GM12878 (cell line): ENCODE measurements around the gene SLC9C1. TPM values are rescaled to one million over a fixed set of nuclear protein-coding genes. Genes with fewer than 3 reads are reported as not detected.

Source experiments
- ATF7 ChIP-seq: fragments of 450-650 bp; IDR thresholded peaks from 2 replicates; pipeline ENCODE4 v1.6.1; 2016; ENCODE audit warnings: low read depth, mild to moderate bottlenecking
- BHLHE40 ChIP-seq, 2 experiments: fragments of 450-650 bp in 1 of 2; IDR thresholded peaks; 2 replicates each; pipeline ENCODE4 v1.6.1; 2011 to 2017; ENCODE audit warnings: low read depth in 2 of 2, borderline replicate concordance in 1 of 2, improper control_type of control experiment in 1 of 2, low read length in 1 of 2, mild to moderate bottlenecking in 1 of 2
- CREM ChIP-seq: IDR thresholded peaks from 2 replicates; pipeline ENCODE4 v1.6.1; 2014; ENCODE audit warnings: antibody characterized with exemption, low read depth
- ETV6 ChIP-seq, 2 experiments: fragments of 450-650 bp in 1 of 2; IDR thresholded peaks in 1 of 2; conservative IDR thresholded peaks in 1 of 2; 2 replicates each; pipeline ENCODE4 v1.6.1; 2014; ENCODE audit warnings: antibody characterized with exemption in 1 of 2, borderline replicate concordance in 1 of 2, low read depth in 1 of 2, mild to moderate bottlenecking in 1 of 2, moderate library complexity in 1 of 2
- JUNB ChIP-seq: IDR thresholded peaks from 2 replicates; pipeline ENCODE4 v1.6.1; 2016; ENCODE audit warnings: antibody characterized with exemption, mild to moderate bottlenecking
- KLF5 ChIP-seq: fragments of 450-650 bp; IDR thresholded peaks from 2 replicates; pipeline ENCODE4 v1.6.1; 2014; ENCODE audit warnings: mild to moderate bottlenecking; ENCODE audit not compliant: partially characterized antibody
- MTA2 ChIP-seq: fragments of 450-650 bp; IDR thresholded peaks from 2 replicates; pipeline ENCODE4 v1.6.1; 2016; ENCODE audit warnings: low read depth, mild to moderate bottlenecking, moderate library complexity
- MXI1 ChIP-seq: fragments of 150-350 bp; IDR thresholded peaks from 2 replicates; pipeline ENCODE4 v1.6.1; 2011; ENCODE audit warnings: low read depth, mild to moderate bottlenecking, inconsistent platforms, low read length, improper control_type of control experiment
- MYB ChIP-seq: fragments of 150-350 bp; IDR thresholded peaks from 2 replicates; pipeline ENCODE4 v1.6.1; 2014; ENCODE audit warnings: mild to moderate bottlenecking, low read depth, low read length, borderline replicate concordance
- NBN ChIP-seq: fragments of 450-650 bp; IDR thresholded peaks from 2 replicates; pipeline ENCODE4 v1.6.1; 2016
- PAX5 ChIP-seq: IDR thresholded peaks from 2 replicates; pipeline ENCODE4 v1.6.1; 2011; ENCODE audit warnings: low read depth, low read length, borderline replicate concordance
- SIX5 ChIP-seq: IDR thresholded peaks from 2 replicates; pipeline ENCODE4 v1.6.1; 2011; ENCODE audit warnings: mild to moderate bottlenecking, low read depth, low read length, moderate library complexity; ENCODE audit not compliant: severe bottlenecking
- SMAD5 ChIP-seq: IDR thresholded peaks from 2 replicates; pipeline ENCODE4 v1.6.1; 2016; ENCODE audit warnings: antibody characterized with exemption, low read depth
- SMARCA5 ChIP-seq: fragments of 450-650 bp; IDR thresholded peaks from 2 replicates; pipeline ENCODE4 v1.6.1; 2017; ENCODE audit warnings: mild to moderate bottlenecking
- SP1 ChIP-seq: IDR thresholded peaks from one replicate; pipeline ENCODE4 v1.6.1; 2011; ENCODE audit warnings: low read depth, low read length
- SREBF2 ChIP-seq: IDR thresholded peaks from 2 replicates; pipeline ENCODE4 v1.6.1; 2012; ENCODE audit warnings: mild to moderate bottlenecking, low read length
- STAT1 ChIP-seq: fragments of 450-650 bp; conservative IDR thresholded peaks from 2 replicates; pipeline ENCODE4 v1.6.1; 2014; ENCODE audit warnings: antibody characterized with exemption, mild to moderate bottlenecking
- STAT3 ChIP-seq: IDR thresholded peaks from 2 replicates; pipeline ENCODE4 v1.6.1; 2011; ENCODE audit warnings: low read depth, low read length, improper control_type of control experiment
- TAF1 ChIP-seq: IDR thresholded peaks from 2 replicates; pipeline ENCODE4 v1.6.1; 2011; ENCODE audit warnings: mild to moderate bottlenecking, low read depth, low read length, borderline replicate concordance
- TCF7 ChIP-seq: IDR thresholded peaks from 2 replicates; pipeline ENCODE4 v1.6.1; 2014; ENCODE audit warnings: antibody characterized with exemption, borderline replicate concordance
- ZNF274 ChIP-seq: IDR thresholded peaks from one replicate; pipeline ENCODE4 v1.8.0; 2011; ENCODE audit not compliant: insufficient read length, insufficient read depth
- ZSCAN29 ChIP-seq: fragments of 450-650 bp; IDR thresholded peaks from 2 replicates; pipeline ENCODE4 v1.6.1; 2017; ENCODE audit warnings: mild to moderate bottlenecking, moderate library complexity
- polyA plus RNA-seq, 11 experiments: library from polyadenylated mRNA; depleted of rRNA in 4 of 11; unstranded in 6 of 11; stranded (reverse) in 5 of 11; fragments of >200 nt; fragmentation: Nextera tagmentation in 4 of 11; fragmentation: Illumina TruSeq in 1 of 11; extraction: Ambion mirVana in 4 of 11; extraction: Trizol in 1 of 11; gene quantifications; 1 replicate in 1 of 11; 2 replicates in 10 of 11; pipeline versions ENCODE4 v1.2.1 to v1.2.3, GENCODE V29; 2011 to 2016; ENCODE audit warnings: inconsistent platforms in 2 of 11, missing spikeins in 2 of 11, low read depth in 1 of 11
- total RNA-seq, 4 experiments: library from RNA; depleted of rRNA in 3 of 4; stranded (reverse); fragments of >200 nt in 3 of 4; fragmentation: Illumina TruSeq in 1 of 4; extraction: Trizol in 1 of 4; gene quantifications; 2 replicates each; pipeline versions ENCODE4 v1.2.1 to v1.2.3, GENCODE V29; 2013 to 2021
- TF ChIP-seq, protein P1 (sequence below): IDR thresholded peaks from 2 replicates; pipeline ENCODE4 v1.6.1; 2012; ENCODE audit warnings: low read depth, low read length, improper control_type of control experiment
- TF ChIP-seq, protein P2 (sequence below): IDR thresholded peaks from 2 replicates; pipeline ENCODE4 v1.6.1; 2011; ENCODE audit warnings: mild to moderate bottlenecking, low read depth, low read length, moderate library complexity; ENCODE audit not compliant: insufficient replicate concordance
- TF ChIP-seq, protein P3 (sequence below): fragments of 450-650 bp; IDR thresholded peaks from 2 replicates; pipeline ENCODE4 v1.6.1; 2016; ENCODE audit warnings: mild to moderate bottlenecking
- TF ChIP-seq, protein P4 (sequence below): IDR thresholded peaks from 2 replicates; pipeline ENCODE4 v1.6.1; 2011; ENCODE audit warnings: borderline replicate concordance, low read depth, mild to moderate bottlenecking, moderate library complexity, low read length; ENCODE audit not compliant: insufficient read depth, poor library complexity, severe bottlenecking
- TF ChIP-seq, protein P5 (sequence below): IDR thresholded peaks from 2 replicates; pipeline ENCODE4 v1.6.1; 2011; ENCODE audit warnings: low read depth, mild to moderate bottlenecking, low read length, moderate library complexity, borderline replicate concordance; ENCODE audit errors: extremely low read depth

SLC9C1 gene
- total and polyA plus RNA-seq, 10 of the 15 experiments (the other 5 are each of a cell fraction or from before 2014, with no cell fraction given) = not detected

DNA sequence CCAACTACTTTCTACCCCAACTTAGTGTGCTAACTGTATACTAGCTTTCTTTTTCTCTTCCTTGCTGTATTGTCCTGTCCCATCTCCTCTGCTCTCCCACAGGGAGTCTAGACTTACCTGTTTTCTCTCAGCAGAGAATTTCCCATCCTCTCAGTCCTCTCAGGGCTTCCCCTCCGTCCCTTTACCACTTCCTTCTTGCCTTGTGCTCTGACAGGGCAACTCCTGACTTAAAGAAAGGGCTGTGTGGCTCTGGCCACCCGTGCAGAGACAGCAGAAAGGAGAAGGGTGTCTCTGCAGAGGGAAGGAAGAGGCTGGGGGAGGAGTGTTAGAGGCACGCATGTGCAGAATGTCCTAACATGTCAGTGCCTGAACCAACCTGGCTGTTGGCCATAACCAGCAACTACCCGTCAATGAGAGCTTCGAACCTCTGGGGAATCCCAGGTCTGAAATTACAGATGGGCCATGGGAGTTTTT, 161.0 kb downstream of the SLC9C1 start, which contains the start of gene GCSAM (continued):
- TF ChIP-seq, protein P1, sequence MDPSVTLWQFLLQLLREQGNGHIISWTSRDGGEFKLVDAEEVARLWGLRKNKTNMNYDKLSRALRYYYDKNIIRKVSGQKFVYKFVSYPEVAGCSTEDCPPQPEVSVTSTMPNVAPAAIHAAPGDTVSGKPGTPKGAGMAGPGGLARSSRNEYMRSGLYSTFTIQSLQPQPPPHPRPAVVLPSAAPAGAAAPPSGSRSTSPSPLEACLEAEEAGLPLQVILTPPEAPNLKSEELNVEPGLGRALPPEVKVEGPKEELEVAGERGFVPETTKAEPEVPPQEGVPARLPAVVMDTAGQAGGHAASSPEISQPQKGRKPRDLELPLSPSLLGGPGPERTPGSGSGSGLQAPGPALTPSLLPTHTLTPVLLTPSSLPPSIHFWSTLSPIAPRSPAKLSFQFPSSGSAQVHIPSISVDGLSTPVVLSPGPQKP = 0 out of 2 replicates have a peak, but pooled peaks have one; percentile 67
- TF ChIP-seq SMARCA5 = no peak; the same call in 1 of the 2 replicates
- peak; percentile 99 for TF ChIP-seq BHLHE40 (IDR thresholded peaks at IDR 0.05; ENCODE audit: borderline replicate concordance in 1 of 2, low read depth in 2 of 2, low read length in 1 of 2)
- TF ChIP-seq SMAD5 = peak; percentile 97
- TF ChIP-seq, protein P2, sequence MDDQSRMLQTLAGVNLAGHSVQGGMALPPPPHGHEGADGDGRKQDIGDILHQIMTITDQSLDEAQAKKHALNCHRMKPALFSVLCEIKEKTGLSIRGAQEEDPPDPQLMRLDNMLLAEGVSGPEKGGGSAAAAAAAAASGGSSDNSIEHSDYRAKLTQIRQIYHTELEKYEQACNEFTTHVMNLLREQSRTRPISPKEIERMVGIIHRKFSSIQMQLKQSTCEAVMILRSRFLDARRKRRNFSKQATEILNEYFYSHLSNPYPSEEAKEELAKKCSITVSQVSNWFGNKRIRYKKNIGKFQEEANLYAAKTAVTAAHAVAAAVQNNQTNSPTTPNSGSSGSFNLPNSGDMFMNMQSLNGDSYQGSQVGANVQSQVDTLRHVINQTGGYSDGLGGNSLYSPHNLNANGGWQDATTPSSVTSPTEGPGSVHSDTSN = peak; percentile 35
- TF ChIP-seq SIX5 = no peak
- TF ChIP-seq TAF1 = peak; percentile 96
- peak in 1 of 2 experiments; percentile 82; a peak in 2 of 4 replicates for TF ChIP-seq ETV6 (conservative IDR thresholded peaks at IDR 0.05 in 1 of 2, IDR thresholded peaks at IDR 0.05 in 1 of 2; ENCODE audit: borderline replicate concordance in 1 of 2, low read depth in 1 of 2)
- peak; percentile 98 for TF ChIP-seq NBN
- TF ChIP-seq SREBF2 = no peak
- TF ChIP-seq TCF7 = peak; percentile 16; the same call in 1 of the 2 replicates
- peak; percentile 82 for TF ChIP-seq MTA2
- no peak for TF ChIP-seq STAT1
- TF ChIP-seq, protein P3, sequence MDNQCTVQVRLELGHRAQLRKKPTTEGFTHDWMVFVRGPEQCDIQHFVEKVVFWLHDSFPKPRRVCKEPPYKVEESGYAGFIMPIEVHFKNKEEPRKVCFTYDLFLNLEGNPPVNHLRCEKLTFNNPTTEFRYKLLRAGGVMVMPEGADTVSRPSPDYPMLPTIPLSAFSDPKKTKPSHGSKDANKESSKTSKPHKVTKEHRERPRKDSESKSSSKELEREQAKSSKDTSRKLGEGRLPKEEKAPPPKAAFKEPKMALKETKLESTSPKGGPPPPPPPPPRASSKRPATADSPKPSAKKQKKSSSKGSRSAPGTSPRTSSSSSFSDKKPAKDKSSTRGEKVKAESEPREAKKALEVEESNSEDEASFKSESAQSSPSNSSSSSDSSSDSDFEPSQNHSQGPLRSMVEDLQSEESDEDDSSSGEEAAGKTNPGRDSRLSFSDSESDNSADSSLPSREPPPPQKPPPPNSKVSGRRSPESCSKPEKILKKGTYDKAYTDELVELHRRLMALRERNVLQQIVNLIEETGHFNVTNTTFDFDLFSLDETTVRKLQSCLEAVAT = peak; percentile 99
- TF ChIP-seq MXI1 = peak; percentile 89
- TF ChIP-seq ZNF274 = no peak
- TF ChIP-seq PAX5 = peak; percentile 90
- TF ChIP-seq, protein P4, sequence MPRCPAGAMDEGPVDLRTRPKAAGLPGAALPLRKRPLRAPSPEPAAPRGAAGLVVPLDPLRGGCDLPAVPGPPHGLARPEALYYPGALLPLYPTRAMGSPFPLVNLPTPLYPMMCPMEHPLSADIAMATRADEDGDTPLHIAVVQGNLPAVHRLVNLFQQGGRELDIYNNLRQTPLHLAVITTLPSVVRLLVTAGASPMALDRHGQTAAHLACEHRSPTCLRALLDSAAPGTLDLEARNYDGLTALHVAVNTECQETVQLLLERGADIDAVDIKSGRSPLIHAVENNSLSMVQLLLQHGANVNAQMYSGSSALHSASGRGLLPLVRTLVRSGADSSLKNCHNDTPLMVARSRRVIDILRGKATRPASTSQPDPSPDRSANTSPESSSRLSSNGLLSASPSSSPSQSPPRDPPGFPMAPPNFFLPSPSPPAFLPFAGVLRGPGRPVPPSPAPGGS = peak; percentile 95
- TF ChIP-seq SP1 = peak; percentile 65
- TF ChIP-seq MYB = 0 out of 2 replicates have a peak, but pooled peaks have one; percentile 73
- TF ChIP-seq KLF5 = no peak
- TF ChIP-seq CREM = peak; percentile 76
- 0 out of 2 replicates have a peak, but pooled peaks have one; percentile 8 for TF ChIP-seq ZSCAN29
- TF ChIP-seq STAT3 = no peak; the same call in 1 of the 2 replicates
- TF ChIP-seq, protein P5, sequence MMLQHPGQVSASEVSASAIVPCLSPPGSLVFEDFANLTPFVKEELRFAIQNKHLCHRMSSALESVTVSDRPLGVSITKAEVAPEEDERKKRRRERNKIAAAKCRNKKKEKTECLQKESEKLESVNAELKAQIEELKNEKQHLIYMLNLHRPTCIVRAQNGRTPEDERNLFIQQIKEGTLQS = no peak
- TF ChIP-seq ATF7 = peak; percentile 72; the same call in 1 of the 2 replicates
- peak; percentile 45; the same call in 1 of the 2 replicates for TF ChIP-seq JUNB
